Measurements from ENCODE around the gene SKAP1.

Gene SKAP1

DNA sequence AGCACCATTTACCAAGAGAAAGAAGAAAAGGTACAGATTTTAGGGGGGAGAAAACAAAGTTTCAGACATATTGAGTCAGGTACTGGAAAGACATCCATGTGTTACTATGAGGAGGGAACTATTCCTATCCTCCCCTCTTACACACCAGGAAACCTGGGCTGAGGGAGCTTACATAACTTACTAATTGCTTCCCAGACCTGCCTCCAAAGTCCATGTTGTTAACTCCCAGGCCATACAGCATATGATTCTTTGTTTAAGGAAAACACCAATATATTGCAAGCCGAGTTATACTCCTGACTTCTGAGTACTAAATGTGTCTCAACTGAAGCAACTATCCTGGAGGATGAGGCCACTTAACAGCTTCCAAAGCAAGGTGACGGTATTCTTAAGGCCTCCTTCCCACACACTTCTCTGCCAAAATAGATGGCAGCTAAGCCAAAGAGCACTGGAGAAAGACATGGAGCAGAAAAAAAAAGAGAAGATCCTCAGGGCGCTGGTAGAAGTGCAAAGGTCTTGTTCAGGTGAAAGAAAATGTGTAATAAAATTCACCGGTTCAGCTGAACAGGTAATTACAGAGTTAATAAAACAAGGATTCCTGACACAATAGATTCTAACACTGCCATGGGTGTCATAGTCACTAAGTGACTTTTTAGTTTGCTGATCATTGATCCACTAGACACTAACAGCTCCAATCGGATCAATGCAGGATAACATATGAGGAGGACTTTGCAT lies 151.1 kb downstream of the SKAP1 start:
- Histone ChIP-seq H3K9ac (ENCODE audit: low read length) (no peak overlapping the region), H3K9me3 (ENCODE audit: control insufficient read depth, low read length) (no peaks in the 10 kb centered on the region)

GRCh38 chr17:48276776-48277175 lies 153.2 kb downstream of the SKAP1 start:
- no peaks in the 10 kb centered on the region for H3K4me1 ChIP-seq (ENCODE audit: control insufficient read depth, insufficient read depth, low read length)
- no peaks in the 10 kb centered on the region for H3K9me3 ChIP-seq (ENCODE audit: control insufficient read depth, low read length)
- no peak overlapping the region for H3K9ac ChIP-seq (ENCODE audit: low read length)
- H3K36me3 ChIP-seq (ENCODE audit: control insufficient read depth, insufficient read depth, low read length, severe bottlenecking), result no peaks in the 10 kb centered on the region
- DNase-seq (ENCODE audit: low read depth), result no peak
- H3K4me3 ChIP-seq (ENCODE audit: low read length), result no peak overlapping the region
- no peaks in the 10 kb centered on the region for H3K27me3 ChIP-seq (replicated peaks; ENCODE audit: control insufficient read depth, insufficient read depth, low read length)

More for the DNA sequence above, 151.1 kb downstream of the SKAP1 start:
- H3K36me3 ChIP-seq (ENCODE audit: control insufficient read depth, insufficient read depth, low read length, severe bottlenecking), result no peaks in the 10 kb centered on the region
- no peak for DNase-seq (ENCODE audit: low read depth)
- no peaks in the 10 kb centered on the region for H3K4me1 ChIP-seq (ENCODE audit: control insufficient read depth, insufficient read depth, low read length)
- H3K4me3 ChIP-seq (ENCODE audit: low read length), result no peak overlapping the region
- H3K27me3 ChIP-seq (replicated peaks; ENCODE audit: control insufficient read depth, insufficient read depth, low read length), result no peaks in the 10 kb centered on the region

DNA sequence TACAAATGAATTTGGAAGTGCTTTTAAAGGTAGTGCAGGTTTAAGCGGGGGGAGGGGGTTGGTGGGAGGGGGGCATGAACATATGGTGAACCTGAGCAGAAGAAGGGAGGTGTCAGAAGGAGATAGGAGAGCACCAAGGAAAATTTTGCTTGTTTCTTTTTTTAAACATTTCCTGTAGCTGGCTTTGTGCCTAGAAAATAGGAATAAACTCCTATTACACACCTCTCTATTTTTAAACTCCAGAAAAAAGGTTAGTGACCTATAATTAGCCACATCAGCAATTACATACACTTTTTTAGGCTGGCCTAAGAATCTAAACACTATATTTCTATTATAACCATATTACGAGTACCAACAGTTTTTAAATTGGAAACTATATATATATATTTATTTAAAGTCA lies 159.1 kb downstream of the SKAP1 start:
- Histone ChIP-seq H3K9me3 (ENCODE audit: control insufficient read depth, low read length) (no peaks in the 10 kb centered on the region), H3K4me3 (ENCODE audit: low read length) (no peak overlapping the region), H3K9ac (ENCODE audit: low read length) (no peak overlapping the region), H3K36me3 (ENCODE audit: control insufficient read depth, insufficient read depth, low read length, severe bottlenecking) (no peaks in the 10 kb centered on the region), H3K4me1 (ENCODE audit: control insufficient read depth, insufficient read depth, low read length) (peaks cover 3% of the 10 kb centered on the region), H3K27me3 (replicated peaks; ENCODE audit: control insufficient read depth, insufficient read depth, low read length) (no peaks in the 10 kb centered on the region)
- no peak for DNase-seq (ENCODE audit: low read depth)

GRCh38 chr17:48269209-48269608 lies 160.8 kb downstream of the SKAP1 start:
- no peaks in the 10 kb centered on the region for H3K27me3 ChIP-seq (replicated peaks; ENCODE audit: control insufficient read depth, insufficient read depth, low read length)
- H3K4me1 ChIP-seq (ENCODE audit: control insufficient read depth, insufficient read depth, low read length), result peaks cover 17% of the 10 kb centered on the region
- DNase-seq (ENCODE audit: low read depth), result no peak
- H3K4me3 ChIP-seq (ENCODE audit: low read length), result no peak overlapping the region
- H3K9ac ChIP-seq (ENCODE audit: low read length), result no peak overlapping the region
- no peaks in the 10 kb centered on the region for H3K9me3 ChIP-seq (ENCODE audit: control insufficient read depth, low read length)
- no peaks in the 10 kb centered on the region for H3K36me3 ChIP-seq (ENCODE audit: control insufficient read depth, insufficient read depth, low read length, severe bottlenecking)

GRCh38 chr17:48263731-48264035 lies 166.3 kb downstream of the SKAP1 start:
- Histone ChIP-seq H3K27me3 (replicated peaks; ENCODE audit: control insufficient read depth, insufficient read depth, low read length) (no peaks in the 10 kb centered on the region), H3K4me3 (ENCODE audit: low read length) (no peak overlapping the region), H3K9me3 (ENCODE audit: control insufficient read depth, low read length) (no peaks in the 10 kb centered on the region), H3K9ac (ENCODE audit: low read length) (no peak overlapping the region), H3K4me1 (ENCODE audit: control insufficient read depth, insufficient read depth, low read length) (peaks cover 17% of the 10 kb centered on the region), H3K36me3 (ENCODE audit: control insufficient read depth, insufficient read depth, low read length, severe bottlenecking) (no peaks in the 10 kb centered on the region)
- no peak for DNase-seq (ENCODE audit: low read depth)

- no peak overlapping the region for H3K9ac ChIP-seq (ENCODE audit: low read length)
- no peaks in the 10 kb centered on the region for H3K27me3 ChIP-seq (replicated peaks; ENCODE audit: control insufficient read depth, insufficient read depth, low read length)
- H3K9me3 ChIP-seq (ENCODE audit: control insufficient read depth, low read length), result no peaks in the 10 kb centered on the region
- no peak overlapping the region for H3K4me3 ChIP-seq (ENCODE audit: low read length)
- peaks cover 17% of the 10 kb centered on the region for H3K4me1 ChIP-seq (ENCODE audit: control insufficient read depth, insufficient read depth, low read length)
- H3K36me3 ChIP-seq (ENCODE audit: control insufficient read depth, insufficient read depth, low read length, severe bottlenecking), result no peaks in the 10 kb centered on the region
- no peak for DNase-seq (ENCODE audit: low read depth)
Observed at GRCh38 chr17:48262982-48263730, 166.9 kb downstream of the SKAP1 start.

GRCh38 chr17:48261297-48261880 lies 168.6 kb downstream of the SKAP1 start:
- H3K4me1 ChIP-seq (ENCODE audit: control insufficient read depth, insufficient read depth, low read length), result peaks cover 17% of the 10 kb centered on the region
- no peak overlapping the region for H3K9ac ChIP-seq (ENCODE audit: low read length)
- no peaks in the 10 kb centered on the region for H3K36me3 ChIP-seq (ENCODE audit: control insufficient read depth, insufficient read depth, low read length, severe bottlenecking)
- no peak overlapping the region for H3K4me3 ChIP-seq (ENCODE audit: low read length)
- H3K9me3 ChIP-seq (ENCODE audit: control insufficient read depth, low read length), result no peaks in the 10 kb centered on the region
- DNase-seq (ENCODE audit: low read depth), result no peak
- H3K27me3 ChIP-seq (replicated peaks; ENCODE audit: control insufficient read depth, insufficient read depth, low read length), result no peaks in the 10 kb centered on the region

DNA sequence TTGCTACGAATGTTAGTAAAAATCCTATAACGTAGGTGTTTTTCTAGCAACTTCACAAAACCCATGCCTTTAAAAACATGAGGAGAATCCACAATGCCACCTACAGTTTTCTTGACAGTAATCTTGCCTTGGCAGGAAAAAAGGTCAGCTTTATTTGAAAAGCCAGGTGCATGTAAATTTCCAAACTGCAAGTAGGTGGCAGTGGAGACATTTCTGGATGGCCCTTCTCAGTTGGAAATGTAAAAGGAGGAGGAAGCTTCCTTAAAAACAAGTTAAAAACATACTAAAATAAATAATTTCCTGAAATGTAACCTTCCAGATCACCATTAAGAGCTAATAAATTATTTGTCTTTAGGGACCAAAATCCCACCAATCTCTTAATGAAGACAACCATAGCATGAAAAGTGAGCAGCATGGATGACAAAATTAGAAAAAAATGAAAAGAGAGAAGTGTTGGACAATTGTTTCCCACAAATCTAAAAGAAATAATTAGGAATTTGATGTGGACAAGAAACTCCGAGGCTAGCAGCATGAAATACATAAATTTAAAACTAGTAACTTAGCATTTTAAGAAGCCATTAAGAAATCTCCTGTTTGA lies 170.2 kb downstream of the SKAP1 start:
- H3K27me3 ChIP-seq (replicated peaks; ENCODE audit: control insufficient read depth, insufficient read depth, low read length), result no peaks in the 10 kb centered on the region
- H3K4me3 ChIP-seq (ENCODE audit: low read length), result no peak overlapping the region
- H3K4me1 ChIP-seq (ENCODE audit: control insufficient read depth, insufficient read depth, low read length), result peaks cover 5% of the 10 kb centered on the region
- H3K9ac ChIP-seq (ENCODE audit: low read length), result no peak overlapping the region
- H3K9me3 ChIP-seq (ENCODE audit: control insufficient read depth, low read length), result no peaks in the 10 kb centered on the region
- peak; percentile 17 for DNase-seq (ENCODE audit: low read depth)
- no peaks in the 10 kb centered on the region for H3K36me3 ChIP-seq (ENCODE audit: control insufficient read depth, insufficient read depth, low read length, severe bottlenecking)

GRCh38 chr17:48258331-48258730 lies 171.7 kb downstream of the SKAP1 start:
- H3K4me3 ChIP-seq (ENCODE audit: low read length), result no peak overlapping the region
- no peak overlapping the region for H3K9ac ChIP-seq (ENCODE audit: low read length)
- H3K9me3 ChIP-seq (ENCODE audit: control insufficient read depth, low read length), result no peaks in the 10 kb centered on the region
- no peaks in the 10 kb centered on the region for H3K27me3 ChIP-seq (replicated peaks; ENCODE audit: control insufficient read depth, insufficient read depth, low read length)
- H3K36me3 ChIP-seq (ENCODE audit: control insufficient read depth, insufficient read depth, low read length, severe bottlenecking), result no peaks in the 10 kb centered on the region
- DNase-seq (ENCODE audit: low read depth), result no peak
- H3K4me1 ChIP-seq (ENCODE audit: control insufficient read depth, insufficient read depth, low read length), result no peaks in the 10 kb centered on the region

GRCh38 chr17:48255759-48256158 lies 174.3 kb downstream of the SKAP1 start:
- no peak overlapping the region for H3K4me3 ChIP-seq (ENCODE audit: low read length)
- no peaks in the 10 kb centered on the region for H3K9me3 ChIP-seq (ENCODE audit: control insufficient read depth, low read length)
- no peaks in the 10 kb centered on the region for H3K4me1 ChIP-seq (ENCODE audit: control insufficient read depth, insufficient read depth, low read length)
- H3K27me3 ChIP-seq (replicated peaks; ENCODE audit: control insufficient read depth, insufficient read depth, low read length), result no peaks in the 10 kb centered on the region
- H3K36me3 ChIP-seq (ENCODE audit: control insufficient read depth, insufficient read depth, low read length, severe bottlenecking), result no peaks in the 10 kb centered on the region
- DNase-seq (ENCODE audit: low read depth), result no peak
- H3K9ac ChIP-seq (ENCODE audit: low read length), result no peak overlapping the region

- no peaks in the 10 kb centered on the region for H3K9me3 ChIP-seq (ENCODE audit: control insufficient read depth, low read length)
- no peaks in the 10 kb centered on the region for H3K27me3 ChIP-seq (replicated peaks; ENCODE audit: control insufficient read depth, insufficient read depth, low read length)
- DNase-seq (ENCODE audit: low read depth), result no peak
- H3K9ac ChIP-seq (ENCODE audit: low read length), result no peak overlapping the region
- no peak overlapping the region for H3K4me3 ChIP-seq (ENCODE audit: low read length)
- no peaks in the 10 kb centered on the region for H3K4me1 ChIP-seq (ENCODE audit: control insufficient read depth, insufficient read depth, low read length)
- H3K36me3 ChIP-seq (ENCODE audit: control insufficient read depth, insufficient read depth, low read length, severe bottlenecking), result no peaks in the 10 kb centered on the region
Observed at GRCh38 chr17:48254896-48255295, 175.1 kb downstream of the SKAP1 start.

All from adipocyte (in vitro differentiated cells).